Measurements from ENCODE around the gene TCTN3.

GRCh38 chr10:95706573-95706972 lies 12.8 kb upstream of the TCTN3 start:
- no peak for TF ChIP-seq POLR2A (IDR thresholded peaks at IDR 0.05)
- TF ChIP-seq CTCF (IDR thresholded peaks at IDR 0.05): no peak
